ENCODE measurements around the gene CHRD.

GRCh38 chr3:184423561-184423960 lies 43.7 kb downstream of the CHRD start:
- no peak for TF ChIP-seq POLR2AphosphoS5 (IDR thresholded peaks at IDR 0.05)
- TF ChIP-seq CTCF (IDR thresholded peaks at IDR 0.05 in 8 of 11, conservative IDR thresholded peaks at IDR 0.05 in 3 of 11) = no peak
